SK-N-SH treated with all-trans-retinoic acid at 6 μM for 48 hours (cell line): Measurements from ENCODE around the gene LRMDA.

Experiments
- ATAC-seq: fragments of 200-7000 bp; cut with Tn5 transposase; 3 replicates; pipeline ENCODE4 v1.9.1; 2020; ENCODE audit warnings: mild to moderate bottlenecking, moderate library complexity
- ARNTL ChIP-seq: fragments of 450-650 bp; formaldehyde crosslinking; IDR thresholded peaks from 2 replicates; pipeline ENCODE4 v1.5.0; 2020; ENCODE audit warnings: low read depth, mild to moderate bottlenecking, moderate library complexity, borderline replicate concordance
- BACH2 ChIP-seq: fragments of 250-450 bp; sonication (Bioruptor Pico); IDR thresholded peaks from 2 replicates; pipeline ENCODE4 v1.9.0; 2021; ENCODE audit warnings: mild to moderate bottlenecking, borderline replicate concordance
- ESRRG ChIP-seq: fragments of 250-450 bp; sonication (Bioruptor Pico); IDR thresholded peaks from 2 replicates; pipeline ENCODE4 v1.6.1; 2021; ENCODE audit warnings: mild to moderate bottlenecking
- GLIS3 ChIP-seq: fragments of 250-450 bp; sonication (Bioruptor Pico); IDR thresholded peaks from 2 replicates; pipeline ENCODE4 v1.5.0; 2020; ENCODE audit warnings: mild to moderate bottlenecking, moderate library complexity
- ISL1 ChIP-seq: fragments of 250-450 bp; sonication (Bioruptor Pico); IDR thresholded peaks from 2 replicates; pipeline ENCODE4 v2.1.2; 2022; ENCODE audit warnings: mild to moderate bottlenecking, moderate library complexity
- OSR1 ChIP-seq: fragments of 250-450 bp; sonication (Bioruptor Pico); IDR thresholded peaks from 2 replicates; pipeline ENCODE4 v1.8.0; 2022; ENCODE audit warnings: moderate library complexity, mild to moderate bottlenecking, inconsistent platforms
- PPARA ChIP-seq: fragments of 250-450 bp; sonication (Bioruptor Pico); IDR thresholded peaks from 2 replicates; pipeline ENCODE4 v1.5.0; 2020; ENCODE audit warnings: mild to moderate bottlenecking, borderline replicate concordance
- RARB ChIP-seq: fragments of 250-450 bp; sonication (Bioruptor Pico); IDR thresholded peaks from 2 replicates; pipeline ENCODE4 v1.8.0; 2021; ENCODE audit warnings: mild to moderate bottlenecking, moderate library complexity
- SNAI2 ChIP-seq: fragments of 250-450 bp; sonication (Bioruptor Pico); IDR thresholded peaks from 2 replicates; pipeline ENCODE4 v1.5.0; 2020; ENCODE audit warnings: mild to moderate bottlenecking, moderate library complexity
- TCF4 ChIP-seq: fragments of 250-450 bp; sonication (Bioruptor Pico); IDR thresholded peaks from 2 replicates; pipeline ENCODE4 v1.8.0; 2021; ENCODE audit warnings: mild to moderate bottlenecking, moderate library complexity, borderline replicate concordance
- TOX ChIP-seq: fragments of 250-450 bp; sonication (Bioruptor Pico); IDR thresholded peaks from 2 replicates; pipeline ENCODE4 v1.8.0; 2021; ENCODE audit warnings: mild to moderate bottlenecking, moderate library complexity, borderline replicate concordance
- ZC3H10 ChIP-seq: fragments of 250-450 bp; sonication (Bioruptor Pico); IDR thresholded peaks from 2 replicates; pipeline ENCODE4 v1.5.1; 2021; ENCODE audit warnings: mild to moderate bottlenecking, moderate library complexity
- ZFP3 ChIP-seq: fragments of 250-450 bp; sonication (Bioruptor Pico); IDR thresholded peaks from 2 replicates; pipeline ENCODE4 v1.5.0; 2020; ENCODE audit warnings: mild to moderate bottlenecking, moderate library complexity
- ZNF565 ChIP-seq: fragments of 450-650 bp; formaldehyde crosslinking; conservative IDR thresholded peaks from 2 replicates; pipeline ENCODE4 v1.5.0; 2020; ENCODE audit warnings: low read depth, mild to moderate bottlenecking, moderate library complexity
- ZNF70 ChIP-seq: fragments of 450-650 bp; formaldehyde crosslinking; IDR thresholded peaks from 2 replicates; pipeline ENCODE4 v1.5.0; 2020; ENCODE audit warnings: mild to moderate bottlenecking, moderate library complexity
- TF ChIP-seq, protein P1 (sequence below): fragments of 250-450 bp; sonication (Bioruptor Pico); IDR thresholded peaks from 2 replicates; pipeline ENCODE4 v1.5.0; 2020; ENCODE audit warnings: mild to moderate bottlenecking, moderate library complexity
- TF ChIP-seq, protein P2 (sequence below): fragments of 250-450 bp; sonication (Bioruptor Pico); IDR thresholded peaks from 2 replicates; pipeline ENCODE4 v1.8.0; 2020; ENCODE audit warnings: mild to moderate bottlenecking, moderate library complexity, borderline replicate concordance
- TF ChIP-seq, protein P3 (sequence below): fragments of 250-450 bp; sonication (Bioruptor Pico); IDR thresholded peaks from 2 replicates; pipeline ENCODE4 v1.5.1; 2020; ENCODE audit warnings: low read depth, mild to moderate bottlenecking, moderate library complexity

Gene LRMDA

DNA sequence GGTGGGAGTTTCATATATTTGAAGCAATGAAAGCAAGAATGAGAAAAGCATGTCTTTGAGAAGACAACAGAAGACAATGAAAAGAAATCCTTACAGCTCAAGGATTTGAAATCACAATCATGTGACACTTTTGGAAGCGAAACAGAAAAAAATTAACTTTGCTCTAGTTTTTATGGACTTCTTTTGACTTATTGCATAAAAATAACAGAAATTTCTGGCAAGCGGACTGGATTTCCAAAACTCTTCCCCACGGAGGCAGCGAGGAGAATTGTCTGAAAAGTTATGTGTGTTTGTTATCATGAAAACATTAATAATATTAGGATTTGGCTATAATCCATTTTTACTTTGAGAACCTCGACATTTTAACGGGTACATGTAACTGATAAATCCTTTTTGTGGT is 223.3 kb downstream of the LRMDA start (continued):
- TF ChIP-seq, protein P1, sequence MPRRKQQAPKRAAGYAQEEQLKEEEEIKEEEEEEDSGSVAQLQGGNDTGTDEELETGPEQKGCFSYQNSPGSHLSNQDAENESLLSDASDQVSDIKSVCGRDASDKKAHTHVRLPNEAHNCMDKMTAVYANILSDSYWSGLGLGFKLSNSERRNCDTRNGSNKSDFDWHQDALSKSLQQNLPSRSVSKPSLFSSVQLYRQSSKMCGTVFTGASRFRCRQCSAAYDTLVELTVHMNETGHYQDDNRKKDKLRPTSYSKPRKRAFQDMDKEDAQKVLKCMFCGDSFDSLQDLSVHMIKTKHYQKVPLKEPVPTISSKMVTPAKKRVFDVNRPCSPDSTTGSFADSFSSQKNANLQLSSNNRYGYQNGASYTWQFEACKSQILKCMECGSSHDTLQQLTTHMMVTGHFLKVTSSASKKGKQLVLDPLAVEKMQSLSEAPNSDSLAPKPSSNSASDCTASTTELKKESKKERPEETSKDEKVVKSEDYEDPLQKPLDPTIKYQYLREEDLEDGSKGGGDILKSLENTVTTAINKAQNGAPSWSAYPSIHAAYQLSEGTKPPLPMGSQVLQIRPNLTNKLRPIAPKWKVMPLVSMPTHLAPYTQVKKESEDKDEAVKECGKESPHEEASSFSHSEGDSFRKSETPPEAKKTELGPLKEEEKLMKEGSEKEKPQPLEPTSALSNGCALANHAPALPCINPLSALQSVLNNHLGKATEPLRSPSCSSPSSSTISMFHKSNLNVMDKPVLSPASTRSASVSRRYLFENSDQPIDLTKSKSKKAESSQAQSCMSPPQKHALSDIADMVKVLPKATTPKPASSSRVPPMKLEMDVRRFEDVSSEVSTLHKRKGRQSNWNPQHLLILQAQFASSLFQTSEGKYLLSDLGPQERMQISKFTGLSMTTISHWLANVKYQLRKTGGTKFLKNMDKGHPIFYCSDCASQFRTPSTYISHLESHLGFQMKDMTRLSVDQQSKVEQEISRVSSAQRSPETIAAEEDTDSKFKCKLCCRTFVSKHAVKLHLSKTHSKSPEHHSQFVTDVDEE (CRISPR knock-in tag) = no peak
- TF ChIP-seq, protein P2, sequence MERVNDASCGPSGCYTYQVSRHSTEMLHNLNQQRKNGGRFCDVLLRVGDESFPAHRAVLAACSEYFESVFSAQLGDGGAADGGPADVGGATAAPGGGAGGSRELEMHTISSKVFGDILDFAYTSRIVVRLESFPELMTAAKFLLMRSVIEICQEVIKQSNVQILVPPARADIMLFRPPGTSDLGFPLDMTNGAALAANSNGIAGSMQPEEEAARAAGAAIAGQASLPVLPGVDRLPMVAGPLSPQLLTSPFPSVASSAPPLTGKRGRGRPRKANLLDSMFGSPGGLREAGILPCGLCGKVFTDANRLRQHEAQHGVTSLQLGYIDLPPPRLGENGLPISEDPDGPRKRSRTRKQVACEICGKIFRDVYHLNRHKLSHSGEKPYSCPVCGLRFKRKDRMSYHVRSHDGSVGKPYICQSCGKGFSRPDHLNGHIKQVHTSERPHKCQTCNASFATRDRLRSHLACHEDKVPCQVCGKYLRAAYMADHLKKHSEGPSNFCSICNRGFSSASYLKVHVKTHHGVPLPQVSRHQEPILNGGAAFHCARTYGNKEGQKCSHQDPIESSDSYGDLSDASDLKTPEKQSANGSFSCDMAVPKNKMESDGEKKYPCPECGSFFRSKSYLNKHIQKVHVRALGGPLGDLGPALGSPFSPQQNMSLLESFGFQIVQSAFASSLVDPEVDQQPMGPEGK (CRISPR knock-in tag) = no peak
- TF ChIP-seq BACH2 = no peak

DNA sequence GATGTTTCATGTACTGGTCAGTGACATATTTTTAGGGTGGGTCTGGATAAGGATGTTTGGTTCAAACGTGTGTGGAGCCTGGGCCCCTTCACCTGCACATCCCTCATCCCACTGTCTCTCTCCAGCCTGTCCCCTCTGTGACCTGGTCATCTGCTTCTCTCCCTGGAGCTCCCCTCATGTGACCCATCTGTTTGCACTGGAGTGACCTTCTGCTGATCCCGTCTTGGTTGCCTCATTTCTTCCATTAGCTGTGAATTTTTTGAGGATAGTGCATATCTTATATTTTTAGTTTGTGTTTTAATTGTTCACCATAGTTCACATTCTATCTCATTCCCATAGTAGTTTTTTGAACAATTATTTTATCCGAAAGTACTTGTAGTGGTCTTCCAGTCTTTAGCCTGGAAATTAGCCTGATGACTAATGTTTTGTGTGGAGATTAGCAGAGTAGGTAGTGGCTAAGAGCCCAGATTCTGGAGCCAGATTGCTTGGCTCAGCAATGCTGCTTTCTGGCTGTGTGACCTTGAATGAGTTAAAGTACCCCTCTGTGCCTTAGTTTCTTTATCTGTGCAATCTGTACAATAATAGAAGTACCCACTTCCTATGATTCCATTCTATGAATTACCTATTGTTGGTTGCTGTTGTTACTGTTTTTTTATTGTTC is 224.5 kb downstream of the LRMDA start:
- TF ChIP-seq ZFP3 (CRISPR knock-in tag) = 0 out of 2 replicates have a peak, but pooled peaks have one; percentile 21
- no peak for TF ChIP-seq TOX (CRISPR knock-in tag)
- 0 out of 2 replicates have a peak, but pooled peaks have one; percentile 30 for TF ChIP-seq SNAI2 (CRISPR knock-in tag)
- no peak for TF ChIP-seq TCF4 (CRISPR knock-in tag)
- 0 out of 2 replicates have a peak, but pooled peaks have one; percentile 26 for TF ChIP-seq GLIS3 (CRISPR knock-in tag)
- no peak for TF ChIP-seq ARNTL (CRISPR knock-in tag)
- TF ChIP-seq ISL1 (CRISPR knock-in tag) = peak; percentile 50; the same call in 1 of the 2 replicates
- TF ChIP-seq ZC3H10 = no peak
- TF ChIP-seq, protein P2 (CRISPR knock-in tag) = no peak
- TF ChIP-seq RARB = no peak
- no peak for TF ChIP-seq BACH2
- TF ChIP-seq PPARA (CRISPR knock-in tag) = no peak
- no peak for TF ChIP-seq ESRRG

DNA sequence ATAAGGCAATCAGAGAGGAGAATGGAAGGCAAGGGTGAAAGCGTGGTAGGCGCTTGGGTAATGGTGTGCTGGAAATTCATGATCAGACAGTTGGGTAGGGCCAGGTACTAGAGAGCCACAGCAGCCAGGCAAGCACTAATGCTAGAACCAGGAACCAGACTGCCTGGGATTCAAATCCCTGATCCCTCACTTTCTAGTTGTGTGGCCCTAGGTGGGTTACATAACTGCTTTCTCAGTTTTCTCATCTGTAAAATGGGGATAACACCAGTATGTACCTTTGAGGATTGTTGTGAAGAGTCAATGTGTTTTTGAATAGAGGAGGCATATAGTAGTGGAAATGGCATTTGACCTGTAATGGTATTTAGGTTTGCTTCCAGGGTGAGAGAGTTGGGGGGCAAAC is 225.9 kb downstream of the LRMDA start:
- no peak for ATAC-seq
- TF ChIP-seq, protein P3, sequence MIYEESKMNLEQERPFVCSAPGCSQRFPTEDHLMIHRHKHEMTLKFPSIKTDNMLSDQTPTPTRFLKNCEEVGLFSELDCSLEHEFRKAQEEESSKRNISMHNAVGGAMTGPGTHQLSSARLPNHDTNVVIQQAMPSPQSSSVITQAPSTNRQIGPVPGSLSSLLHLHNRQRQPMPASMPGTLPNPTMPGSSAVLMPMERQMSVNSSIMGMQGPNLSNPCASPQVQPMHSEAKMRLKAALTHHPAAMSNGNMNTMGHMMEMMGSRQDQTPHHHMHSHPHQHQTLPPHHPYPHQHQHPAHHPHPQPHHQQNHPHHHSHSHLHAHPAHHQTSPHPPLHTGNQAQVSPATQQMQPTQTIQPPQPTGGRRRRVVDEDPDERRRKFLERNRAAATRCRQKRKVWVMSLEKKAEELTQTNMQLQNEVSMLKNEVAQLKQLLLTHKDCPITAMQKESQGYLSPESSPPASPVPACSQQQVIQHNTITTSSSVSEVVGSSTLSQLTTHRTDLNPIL = no peak
- TF ChIP-seq ZNF565 (CRISPR knock-in tag) = no peak

More for the DNA sequence above, 224.5 kb downstream of the LRMDA start:
- ATAC-seq = peak; percentile 76

DNA sequence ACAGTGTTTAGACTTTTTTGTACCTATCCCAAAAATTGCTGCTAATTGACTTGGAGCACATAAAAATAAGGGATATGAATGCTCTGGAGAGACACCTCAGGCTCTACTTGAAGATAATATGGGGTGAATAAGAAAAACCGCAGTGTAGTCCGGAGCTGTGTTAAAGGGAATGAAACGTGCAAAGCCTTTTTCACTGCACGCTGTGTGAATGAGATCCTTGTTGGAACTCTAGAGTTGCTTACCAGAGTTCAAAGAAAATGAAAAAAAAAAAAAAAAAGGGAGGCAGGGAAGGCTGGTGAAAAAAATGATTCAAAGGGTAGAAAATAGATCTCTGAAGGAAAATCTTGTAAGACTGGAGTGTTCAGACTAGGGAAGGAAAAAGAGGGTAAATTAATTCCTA is 226.6 kb downstream of the LRMDA start:
- ATAC-seq = no peak
- no peak for TF ChIP-seq PPARA (CRISPR knock-in tag)
- TF ChIP-seq TCF4 (CRISPR knock-in tag) = no peak
- TF ChIP-seq ZNF70 (CRISPR knock-in tag) = no peak
- no peak for TF ChIP-seq OSR1 (CRISPR knock-in tag)
- TF ChIP-seq, protein P3 = no peak
- TF ChIP-seq, protein P2 (CRISPR knock-in tag) = no peak
